H1 (cell line): ENCODE results near the gene USP13. TPM values are rescaled to one million over a fixed set of nuclear protein-coding genes. Genes with fewer than 3 reads are reported as not detected.

Experiments
- CTCF ChIA-PET: fragments of 300-600 bp; sonication (Branson Sonifier 250); formaldehyde crosslinking; loops from one replicate; lab custom pipeline; 2021; ENCODE audit not compliant: partially characterized antibody; lab: Charles Lee
- POLR2A ChIA-PET: fragments of 300-600 bp; sonication (Branson Sonifier 250); formaldehyde crosslinking; loops from one replicate; lab custom pipeline; 2021; ENCODE audit warnings: inconsistent platforms; ENCODE audit not compliant: partially characterized antibody; lab: Charles Lee
- DNase-seq, 2 experiments: peaks; one replicate each; pipeline versions ENCODE4 v3.0.0 to v3.0.0-alpha.2; 2010 to 2022; ENCODE audit warnings: low spot score in 2 of 2, low read depth in 1 of 2, mixed read lengths in 1 of 2
- FAIRE-seq: peaks from 2 replicates; lab custom pipeline; 2011; peaks lifted over from hg19 to GRCh38; lab: Jason Lieb, UNC
- H2AFZ ChIP-seq: 2 replicates; pipeline ENCODE4 v1.8.1; 2012; ENCODE audit warnings: low read length, inconsistent platforms
- H2AK5ac ChIP-seq: 2 replicates; pipeline ENCODE4 v1.6.1; 2013; ENCODE audit warnings: low read depth, low read length
- H2BK120ac ChIP-seq: replicated peaks from 2 replicates; pipeline ENCODE3; 2013; ENCODE audit warnings: low read depth, low read length, inconsistent platforms
- H2BK12ac ChIP-seq: 2 replicates; pipeline ENCODE4 v1.6.1; 2013; ENCODE audit warnings: low read depth, low read length
- H2BK15ac ChIP-seq: 2 replicates; pipeline ENCODE4 v1.6.1; 2013; ENCODE audit warnings: low read length
- H2BK20ac ChIP-seq: 2 replicates; pipeline ENCODE4 v1.6.1; 2013; ENCODE audit warnings: low read length
- H2BK5ac ChIP-seq: 2 replicates; pipeline ENCODE4 v1.6.1; 2013; ENCODE audit warnings: low read depth, low read length
- H3K14ac ChIP-seq: 2 replicates; pipeline ENCODE4 v1.6.1; 2013; ENCODE audit warnings: inconsistent platforms; ENCODE audit not compliant: insufficient read length
- H3K18ac ChIP-seq: 2 replicates; pipeline ENCODE4 v1.6.1; 2013; ENCODE audit warnings: low read length; ENCODE audit errors: extremely low read depth
- H3K23ac ChIP-seq: 2 replicates; pipeline ENCODE4 v1.6.1; 2013; ENCODE audit warnings: inconsistent platforms; ENCODE audit not compliant: insufficient read length
- H3K23me2 ChIP-seq: 2 replicates; pipeline ENCODE4 v1.6.1; 2013; ENCODE audit warnings: low read depth, low read length
- H3K27ac ChIP-seq: 2 replicates; pipeline ENCODE4 v1.6.1; 2011; ENCODE audit warnings: low read depth, low read length, inconsistent platforms
- H3K27me3 ChIP-seq, 4 experiments: replicated peaks in 1 of 4; 1 replicate in 1 of 4; 2 replicates in 3 of 4; pipeline versions ENCODE4 v1.6.1 to v1.8.1; 2011 to 2013; ENCODE audit warnings: low read length in 3 of 4, mild to moderate bottlenecking in 3 of 4, inconsistent platforms in 2 of 4, mixed read lengths in 2 of 4, moderate library complexity in 1 of 4; ENCODE audit not compliant: control insufficient read depth in 3 of 4, insufficient read depth in 3 of 4; ENCODE audit errors: extremely low read depth in 1 of 4
- H3K36me3 ChIP-seq, 4 experiments: 2 replicates each; pipeline versions ENCODE4 v1.6.1 to v1.8.1; 2011 to 2013; ENCODE audit warnings: mild to moderate bottlenecking in 4 of 4, low read length in 3 of 4, moderate library complexity in 2 of 4, control low read depth in 1 of 4, inconsistent platforms in 1 of 4; ENCODE audit not compliant: insufficient read depth in 4 of 4, control insufficient read depth in 2 of 4
- H3K4ac ChIP-seq: replicated peaks from 2 replicates; pipeline ENCODE3; 2013; ENCODE audit warnings: low read length, low read depth, mixed read lengths, inconsistent platforms; ENCODE audit not compliant: insufficient read length
- H3K4me1 ChIP-seq, 4 experiments: replicated peaks in 1 of 4; 1 replicate in 1 of 4; 2 replicates in 3 of 4; pipeline versions ENCODE4 v1.6.1 to v1.8.1; 2011 to 2013; ENCODE audit warnings: low read length in 3 of 4, inconsistent platforms in 2 of 4, mixed read lengths in 1 of 4; ENCODE audit not compliant: insufficient read depth in 4 of 4, control insufficient read depth in 3 of 4
- H3K4me2 ChIP-seq, 2 experiments: 2 replicates each; pipeline versions ENCODE4 v1.6.1 to v1.8.1; 2011 to 2013; ENCODE audit warnings: low read depth in 2 of 2, low read length in 2 of 2, control low read depth in 1 of 2, inconsistent platforms in 1 of 2, mild to moderate bottlenecking in 1 of 2; ENCODE audit not compliant: insufficient read depth in 1 of 2
- H3K4me3 ChIP-seq, 4 experiments: fragments of 200-600, 300-600 bp in 1 of 4; sonication (generic), shearing (Covaris generic), sonication (Bioruptor Twin) in 1 of 4; 2 replicates each; pipeline versions ENCODE4 v1.5.1 to v1.8.1; 2011 to 2016; ENCODE audit warnings: low read length in 4 of 4, low read depth in 3 of 4, control low read depth in 2 of 4, inconsistent platforms in 2 of 4, mild to moderate bottlenecking in 2 of 4, mixed read lengths in 1 of 4, moderate library complexity in 1 of 4; ENCODE audit not compliant: insufficient read depth in 2 of 4; ENCODE audit errors: extremely low read depth in 1 of 4
- H3K56ac ChIP-seq: replicated peaks from 2 replicates; pipeline ENCODE3; 2013; ENCODE audit warnings: low read depth, mild to moderate bottlenecking, mixed read lengths, low read length, inconsistent platforms; ENCODE audit not compliant: insufficient read length
- H3K79me1 ChIP-seq: 2 replicates; pipeline ENCODE4 v1.6.1; 2013; ENCODE audit warnings: low read depth, low read length, control low read depth
- H3K79me2 ChIP-seq, 2 experiments: 2 replicates each; pipeline versions ENCODE4 v1.6.1 to v1.8.1; 2012 to 2013; ENCODE audit warnings: low read length in 2 of 2, mild to moderate bottlenecking in 2 of 2, inconsistent platforms in 1 of 2; ENCODE audit not compliant: insufficient read depth in 2 of 2, control insufficient read depth in 1 of 2
- H3K9ac ChIP-seq, 4 experiments: replicated peaks in 1 of 4; 1 replicate in 1 of 4; 2 replicates in 3 of 4; pipeline versions ENCODE4 v1.6.1 to v1.8.1; 2011 to 2013; ENCODE audit warnings: low read depth in 3 of 4, low read length in 3 of 4, control low read depth in 2 of 4, mild to moderate bottlenecking in 2 of 4, moderate library complexity in 2 of 4, inconsistent platforms in 1 of 4; ENCODE audit errors: extremely low read depth in 1 of 4
- H3K9me3 ChIP-seq, 2 experiments: 2 replicates each; pipeline versions ENCODE4 v1.6.1 to v1.8.1; 2012 to 2013; ENCODE audit warnings: mild to moderate bottlenecking in 2 of 2, moderate library complexity in 2 of 2, control low read depth in 1 of 2, inconsistent platforms in 1 of 2, low read depth in 1 of 2, low read length in 1 of 2, mixed read lengths in 1 of 2; ENCODE audit not compliant: insufficient read depth in 2 of 2
- H4K20me1 ChIP-seq, 2 experiments: replicated peaks in 1 of 2; 2 replicates each; pipeline versions ENCODE3 to v1.8.1; 2011 to 2013; ENCODE audit warnings: inconsistent platforms in 2 of 2, low read length in 2 of 2, mild to moderate bottlenecking in 1 of 2; ENCODE audit not compliant: insufficient read depth in 2 of 2, control insufficient read depth in 1 of 2
- H4K5ac ChIP-seq: 2 replicates; pipeline ENCODE4 v1.6.1; 2013; ENCODE audit warnings: low read length, low read depth, mixed read lengths, inconsistent platforms; ENCODE audit not compliant: insufficient read length
- H4K8ac ChIP-seq: 2 replicates; pipeline ENCODE4 v1.8.0; 2013; ENCODE audit warnings: mild to moderate bottlenecking, moderate library complexity, low read length, inconsistent platforms; ENCODE audit not compliant: insufficient read depth; ENCODE audit errors: extremely low read depth
- H4K91ac ChIP-seq: replicated peaks from 2 replicates; pipeline ENCODE3; 2013; ENCODE audit warnings: low read length, mixed read lengths, inconsistent platforms; ENCODE audit not compliant: insufficient read length
- CHD1 ChIP-seq: IDR thresholded peaks from 2 replicates; pipeline ENCODE4 v1.6.1; 2012; ENCODE audit warnings: low read depth, low read length, improper control_type of control experiment
- CTBP2 ChIP-seq: IDR thresholded peaks from 2 replicates; pipeline ENCODE4 v1.7.0; 2011; ENCODE audit warnings: borderline replicate concordance, mild to moderate bottlenecking, moderate library complexity, mixed read lengths, low read length; ENCODE audit not compliant: insufficient read depth, insufficient read length
- FOSL1 ChIP-seq: IDR thresholded peaks from 2 replicates; pipeline ENCODE4 v1.6.1; 2011; ENCODE audit warnings: mild to moderate bottlenecking, low read depth, low read length, moderate library complexity; ENCODE audit not compliant: insufficient read depth
- MAFK ChIP-seq: IDR thresholded peaks from 2 replicates; pipeline ENCODE4 v1.6.1; 2012; ENCODE audit warnings: low read depth, mild to moderate bottlenecking, improper control_type of control experiment, low read length
- SP2 ChIP-seq: IDR thresholded peaks from 2 replicates; pipeline ENCODE4 v1.6.1; 2012; ENCODE audit warnings: mild to moderate bottlenecking, low read length, inconsistent platforms
- SUZ12 ChIP-seq: fragments of 200-600 bp; sonication (generic); IDR thresholded peaks from 2 replicates; pipeline ENCODE4 v1.6.1; 2012; ENCODE audit warnings: mild to moderate bottlenecking, inconsistent platforms, low read length, moderate library complexity, mixed read lengths
- WGBS, 2 experiments: shearing (Covaris generic) in 1 of 2; methylation state at CpG; one replicate each; pipeline versions ENCODE4 v1.1.6 to v1.1.7; 2013 to 2015; ENCODE audit warnings: low lambda C conversion rate in 2 of 2, mixed read lengths in 2 of 2, inconsistent platforms in 1 of 2, low coverage in 1 of 2, missing lambda C conversion rate in 1 of 2; ENCODE audit not compliant: insufficient replicate concordance in 2 of 2, insufficient coverage in 1 of 2, insufficient read length in 1 of 2; ENCODE audit errors: extremely low coverage in 1 of 2, missing lambda C conversion rate in 1 of 2; 5-methylcytosine and 5-hydroxymethylcytosine counted together
- polyA plus RNA-seq, 7 experiments: library from polyadenylated mRNA; depleted of rRNA in 3 of 7; stranded (reverse) in 5 of 7; unstranded in 2 of 7; fragments of >200 nt in 5 of 7; fragments of 200-250 nt in 2 of 7; gene quantifications; 1 replicate in 5 of 7; 2 replicates in 1 of 7; 4 replicates in 1 of 7; pipeline versions ENCODE4 v1.2.1 to v1.2.3, GENCODE V29; 2011 to 2013; ENCODE audit warnings: missing spikeins in 2 of 7, mixed read lengths in 2 of 7
- total RNA-seq: library from RNA; stranded (reverse); fragmentation: NEBNext Ultra II Directional; extraction: Animal tissue kit (Norgen Biotek cat#: 25700); gene quantifications from 2 replicates; pipeline ENCODE4 v1.2.1, GENCODE V29; 2021
- TF ChIP-seq, protein P1 (sequence below): IDR thresholded peaks from 2 replicates; pipeline ENCODE4 v1.6.1; 2012; ENCODE audit warnings: inconsistent platforms

The USP13 gene
- total and polyA plus RNA-seq, 2 of the 8 experiments (the other 6 are each of a cell fraction or from before 2014, with no cell fraction given): 7.9 to 25.9 TPM

GRCh38 chr3:179738998-179739397 lies 86.2 kb downstream of the USP13 start:
- Histone ChIP-seq H3K4me1 (no peaks in the 10 kb centered on the region; a peak in 1 of 7 replicates), H3K4me2 (no peak overlapping the region), H2BK120ac (no peak overlapping the region), H3K23me2 (no peaks in the 10 kb centered on the region), H3K56ac (no peak overlapping the region), H4K91ac (no peak overlapping the region), H2BK5ac (no peak overlapping the region; the same call in 1 of the 2 replicates), H3K36me3 (peaks cover 0 to 24% (median 13%) of the 10 kb centered on the region in 4 experiments; a peak in 5 of 8 replicates), H3K14ac (no peak overlapping the region), H3K4me3 (no peak overlapping the region), H3K27ac (no peak overlapping the region), H3K79me2 (no peaks in the 10 kb centered on the region; a peak in 1 of 4 replicates), H2BK15ac (no peak overlapping the region), H3K23ac (no peak overlapping the region), H3K79me1 (no peaks in the 10 kb centered on the region), H2BK12ac (no peak overlapping the region), H3K9me3 (no peaks in the 10 kb centered on the region), H4K8ac (no peak overlapping the region), H3K27me3 (no peaks in the 10 kb centered on the region), H4K20me1 (peaks cover 0 to 1% of the 10 kb centered on the region in 2 experiments), H3K18ac (no peak overlapping the region), H3K4ac (no peak overlapping the region), H4K5ac (no peak overlapping the region), H2AFZ (no peak overlapping the region), H2AK5ac (no peak overlapping the region), H2BK20ac (no peak overlapping the region), H3K9ac (no peak overlapping the region)
- FAIRE-seq (no peak), DNase-seq (no peak)
- POLR2A ChIA-PET: interaction anchor here (0.5 to 1.3 kb wide), 3 partner anchors 22 to 91 kb away, joined by 3 read pairs; partner anchors contain the start of gene USP13
- CTCF ChIA-PET: interaction anchor here (1.0 to 1.9 kb wide), 6 partner anchors 8 to 29 kb away, joined by 3 to 7 read pairs (median 4); no protein-coding TSS in a partner anchor
- WGBS, 2 experiments: 96% methylated on average over 6 of the region's 6 CpGs; no CpG with 5 or more reads in 1 of the 2 experiments
- TF ChIP-seq SUZ12 (no peak), SP2 (no peak), MAFK (no peak), FOSL1 (no peak), CTBP2 (no peak), CHD1 (no peak)
- TF ChIP-seq, protein P1, sequence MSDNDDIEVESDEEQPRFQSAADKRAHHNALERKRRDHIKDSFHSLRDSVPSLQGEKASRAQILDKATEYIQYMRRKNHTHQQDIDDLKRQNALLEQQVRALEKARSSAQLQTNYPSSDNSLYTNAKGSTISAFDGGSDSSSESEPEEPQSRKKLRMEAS: no peak
